Measurements from ENCODE around the gene FGF6. TPM values are rescaled to one million over a fixed set of nuclear protein-coding genes. Genes with fewer than 3 reads are reported as not detected.

Gene FGF6
- total and polyA plus RNA-seq, 2 of the 13 experiments (the other 11 are each of a cell fraction or from before 2014, with no cell fraction given) = not detected

DNA sequence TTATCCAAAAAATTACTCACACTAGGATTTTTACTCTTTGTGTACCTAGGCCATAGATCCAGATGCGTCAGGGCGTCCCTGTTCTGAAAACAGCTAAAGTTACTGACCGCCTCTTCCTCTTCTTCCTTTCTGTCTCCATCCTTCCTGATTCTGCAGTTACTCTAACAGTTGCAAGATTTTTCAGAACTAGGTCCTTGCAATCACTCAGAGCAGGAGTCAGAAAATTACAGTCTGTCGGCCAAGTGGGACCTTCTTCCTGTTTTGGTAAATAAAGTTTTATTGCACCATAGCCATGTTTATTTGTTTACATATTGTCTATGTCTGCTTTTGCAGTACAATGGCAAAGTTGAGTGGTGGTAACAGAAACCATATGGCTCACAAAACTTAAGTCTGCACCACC lies 25.6 kb upstream of the FGF6 start:
- TF ChIP-seq ZNF530 (CRISPR knock-in tag; IDR thresholded peaks at IDR 0.05; ENCODE audit: low read depth) (no peak), CBX1 (IDR thresholded peaks at IDR 0.05; ENCODE audit: low read depth) (no peak), PAX8 (CRISPR knock-in tag; IDR thresholded peaks at IDR 0.05; ENCODE audit: borderline replicate concordance) (no peak), ZNF17 (CRISPR knock-in tag; IDR thresholded peaks at IDR 0.05) (no peak), ZSCAN30 (CRISPR knock-in tag; IDR thresholded peaks at IDR 0.05) (no peak), MTF2 (CRISPR knock-in tag; IDR thresholded peaks at IDR 0.05; ENCODE audit: borderline replicate concordance) (no peak), ZNF138 (CRISPR knock-in tag; IDR thresholded peaks at IDR 0.05; ENCODE audit: low read depth) (no peak), GZF1 (CRISPR knock-in tag; IDR thresholded peaks at IDR 0.05) (no peak), MBNL3 (CRISPR knock-in tag; conservative IDR thresholded peaks at IDR 0.05) (no peak), SRF (IDR thresholded peaks at IDR 0.05; ENCODE audit: low read depth, low read length) (no peak)
- TF ChIP-seq, protein P1, sequence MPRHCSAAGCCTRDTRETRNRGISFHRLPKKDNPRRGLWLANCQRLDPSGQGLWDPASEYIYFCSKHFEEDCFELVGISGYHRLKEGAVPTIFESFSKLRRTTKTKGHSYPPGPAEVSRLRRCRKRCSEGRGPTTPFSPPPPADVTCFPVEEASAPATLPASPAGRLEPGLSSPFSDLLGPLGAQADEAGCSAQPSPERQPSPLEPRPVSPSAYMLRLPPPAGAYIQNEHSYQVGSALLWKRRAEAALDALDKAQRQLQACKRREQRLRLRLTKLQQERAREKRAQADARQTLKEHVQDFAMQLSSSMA (CRISPR knock-in tag; IDR thresholded peaks at IDR 0.05) = no peak
- TF ChIP-seq, protein P2, sequence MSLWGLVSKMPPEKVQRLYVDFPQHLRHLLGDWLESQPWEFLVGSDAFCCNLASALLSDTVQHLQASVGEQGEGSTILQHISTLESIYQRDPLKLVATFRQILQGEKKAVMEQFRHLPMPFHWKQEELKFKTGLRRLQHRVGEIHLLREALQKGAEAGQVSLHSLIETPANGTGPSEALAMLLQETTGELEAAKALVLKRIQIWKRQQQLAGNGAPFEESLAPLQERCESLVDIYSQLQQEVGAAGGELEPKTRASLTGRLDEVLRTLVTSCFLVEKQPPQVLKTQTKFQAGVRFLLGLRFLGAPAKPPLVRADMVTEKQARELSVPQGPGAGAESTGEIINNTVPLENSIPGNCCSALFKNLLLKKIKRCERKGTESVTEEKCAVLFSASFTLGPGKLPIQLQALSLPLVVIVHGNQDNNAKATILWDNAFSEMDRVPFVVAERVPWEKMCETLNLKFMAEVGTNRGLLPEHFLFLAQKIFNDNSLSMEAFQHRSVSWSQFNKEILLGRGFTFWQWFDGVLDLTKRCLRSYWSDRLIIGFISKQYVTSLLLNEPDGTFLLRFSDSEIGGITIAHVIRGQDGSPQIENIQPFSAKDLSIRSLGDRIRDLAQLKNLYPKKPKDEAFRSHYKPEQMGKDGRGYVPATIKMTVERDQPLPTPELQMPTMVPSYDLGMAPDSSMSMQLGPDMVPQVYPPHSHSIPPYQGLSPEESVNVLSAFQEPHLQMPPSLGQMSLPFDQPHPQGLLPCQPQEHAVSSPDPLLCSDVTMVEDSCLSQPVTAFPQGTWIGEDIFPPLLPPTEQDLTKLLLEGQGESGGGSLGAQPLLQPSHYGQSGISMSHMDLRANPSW (CRISPR knock-in tag; IDR thresholded peaks at IDR 0.05; ENCODE audit: borderline replicate concordance) = no peak
- TF ChIP-seq, protein P3, sequence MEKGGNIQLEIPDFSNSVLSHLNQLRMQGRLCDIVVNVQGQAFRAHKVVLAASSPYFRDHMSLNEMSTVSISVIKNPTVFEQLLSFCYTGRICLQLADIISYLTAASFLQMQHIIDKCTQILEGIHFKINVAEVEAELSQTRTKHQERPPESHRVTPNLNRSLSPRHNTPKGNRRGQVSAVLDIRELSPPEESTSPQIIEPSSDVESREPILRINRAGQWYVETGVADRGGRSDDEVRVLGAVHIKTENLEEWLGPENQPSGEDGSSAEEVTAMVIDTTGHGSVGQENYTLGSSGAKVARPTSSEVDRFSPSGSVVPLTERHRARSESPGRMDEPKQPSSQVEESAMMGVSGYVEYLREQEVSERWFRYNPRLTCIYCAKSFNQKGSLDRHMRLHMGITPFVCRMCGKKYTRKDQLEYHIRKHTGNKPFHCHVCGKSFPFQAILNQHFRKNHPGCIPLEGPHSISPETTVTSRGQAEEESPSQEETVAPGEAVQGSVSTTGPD (CRISPR knock-in tag; IDR thresholded peaks at IDR 0.05) = no peak
- FAIRE-seq (no peak), DNase-seq (ENCODE audit: low spot score) (no peak), ATAC-seq (no peak)
- H3K27ac ChIP-seq (ENCODE audit: extremely low read length, insufficient read depth, low read length) = no peak overlapping the region
- in situ Hi-C loops (cut with HindIII; ENCODE audit: extremely low pct_ligation_motif_present, low pct_unique_long_range_greater_than_20kb) = no loop called here
- intact Hi-C loops (cut with micrococcal nuclease; ENCODE audit: unreplicated experiment) = no loop called here
- H3K9me3 ChIP-seq (ENCODE audit: low read length) = no peaks in the 10 kb centered on the region
- whole genome bisulfite sequencing (ENCODE audit: low lambda C conversion rate) = 19% methylated on average over 4 of the region's 4 CpGs
- H3K4me2 ChIP-seq (ENCODE audit: low read depth, low read length) = no peak overlapping the region
- no TSS peak for BruUV-seq (replicated peaks)
- ChIA-PET POLR2A (no interaction called here), CTCF (ENCODE audit: low intra/inter-chr PET ratio, low total read pairs) (no interaction called here)
- no peaks in the 10 kb centered on the region for H3K79me2 ChIP-seq (ENCODE audit: insufficient read depth, low read length)
- H3K9ac ChIP-seq (ENCODE audit: insufficient read depth, low read depth, low read length) = no peak overlapping the region
- no peak overlapping the region for H3K4me3 ChIP-seq (replicated peaks in 1 of 3; ENCODE audit: insufficient read depth in 1 of 3, low read depth in 2 of 3, low read length in 3 of 3)
- no peak overlapping the region for H2AFZ ChIP-seq (ENCODE audit: low read length)
- no peaks in the 10 kb centered on the region for H3K36me3 ChIP-seq (replicated peaks in 1 of 2; ENCODE audit: control insufficient read depth in 1 of 2, insufficient read depth in 2 of 2, low read length in 2 of 2)
- H3K4me1 ChIP-seq (ENCODE audit: insufficient read depth, low read length) = no peaks in the 10 kb centered on the region
- H4K20me1 ChIP-seq (ENCODE audit: insufficient read depth, low read length) = no peaks in the 10 kb centered on the region
- no peaks in the 10 kb centered on the region; a peak in 1 of 5 replicates for H3K27me3 ChIP-seq (ENCODE audit: control insufficient read depth in 1 of 2, insufficient read depth in 2 of 2, low read length in 2 of 2)
